ENCODE data around the gene PTPRT. TPM values are rescaled to one million over a fixed set of nuclear protein-coding genes. Genes with fewer than 3 reads are reported as not detected.
A peak's percentile ranks its signal among the peaks of the same experiment; 100 is the strongest.

Gene PTPRT
- total RNA-seq, 1 experiment from 2014 or later: 0.13 TPM

GRCh38 chr20:42961771-42962170 is 227.9 kb downstream of the PTPRT start:
- Histone ChIP-seq H2AFZ (ENCODE audit: low read length) (no peak overlapping the region), H2BK120ac (ENCODE audit: low read depth, low read length, poor library complexity, severe bottlenecking) (no peak overlapping the region)
- no peak overlapping the region; a peak in 2 of 7 replicates for H3K27ac Mint-ChIP-seq

More at GRCh38 chr20:42961771-42962170, 227.9 kb downstream of the PTPRT start:
- H3K14ac ChIP-seq (ENCODE audit: insufficient read depth, low read length): no peak overlapping the region; the same call in 1 of the 2 replicates
- H3K56ac ChIP-seq (ENCODE audit: insufficient read length, low read depth, low read length): no peak overlapping the region
- no peaks in the 10 kb centered on the region for H3K27me3 ChIP-seq (ENCODE audit: insufficient read depth, low read length)
- WGBS (ENCODE audit: extremely low coverage, insufficient read length, low lambda C conversion rate): no CpG with 5 or more reads among the region's 6 CpGs
- H2AK5ac ChIP-seq (ENCODE audit: insufficient read length, low read length): no peak overlapping the region
- H3K27me3 Mint-ChIP-seq (ENCODE audit: low read depth): no peaks in the 10 kb centered on the region; the same call in none of the 2 replicates
- H3K4me3 Mint-ChIP-seq: no peak overlapping the region
- H3K4ac ChIP-seq (ENCODE audit: low read depth, low read length): no peak overlapping the region
- no peaks in the 10 kb centered on the region for H3K4me1 ChIP-seq (ENCODE audit: insufficient read depth, low read length)
- H2BK20ac ChIP-seq (ENCODE audit: low read depth, low read length, poor library complexity, severe bottlenecking): no peak overlapping the region
- no peaks in the 10 kb centered on the region for H3K23me2 ChIP-seq (ENCODE audit: insufficient read length, low read depth, low read length, poor library complexity, severe bottlenecking)
- no peak overlapping the region for H3K23ac ChIP-seq (ENCODE audit: insufficient read length, low read depth, low read length)
- no peaks in the 10 kb centered on the region for H3K9me3 ChIP-seq (ENCODE audit: control insufficient read depth, low read depth, low read length)
- no peak overlapping the region for H2BK15ac ChIP-seq (ENCODE audit: low read depth, low read length)
- no peak overlapping the region for H3K4me2 ChIP-seq (ENCODE audit: insufficient read depth, insufficient read length, low read length)
- H3K36me3 Mint-ChIP-seq (ENCODE audit: insufficient read depth in 1 of 3, low read depth in 3 of 3): peaks cover 0 to 14% (median 9%) of the 10 kb centered on the region in 3 experiments; a peak in 5 of 7 replicates
- H3K9me3 Mint-ChIP-seq: peaks cover 7 to 8% of the 10 kb centered on the region in 2 experiments
- H4K8ac ChIP-seq (replicated peaks; ENCODE audit: insufficient read length, low read depth, low read length): no peak overlapping the region
- H3K18ac ChIP-seq (ENCODE audit: insufficient read length, low read depth, low read length): no peak overlapping the region
- H3T11ph ChIP-seq (ENCODE audit: low read length): no peak overlapping the region
- no peak overlapping the region for H2BK5ac ChIP-seq (ENCODE audit: insufficient read length, low read length)
- H4K91ac ChIP-seq (ENCODE audit: insufficient read length, low read depth, low read length): no peak overlapping the region
- no peak overlapping the region for H4K5ac ChIP-seq (ENCODE audit: insufficient read length, low read depth, low read length)
- peaks cover 16 to 18% of the 10 kb centered on the region in 2 experiments for H3K4me1 Mint-ChIP-seq
- H4K20me1 ChIP-seq (ENCODE audit: control insufficient read depth, insufficient read depth, insufficient read length): no peaks in the 10 kb centered on the region
- peak; percentile 52 for DNase-seq
- no peak overlapping the region for H3K9ac ChIP-seq (ENCODE audit: extremely low read depth, insufficient read length, low read length)
- no peak overlapping the region for H3K27ac ChIP-seq (ENCODE audit: insufficient read length, low read depth, low read length)
- H2BK12ac ChIP-seq (ENCODE audit: insufficient read length, low read depth, low read length): no peak overlapping the region
- TF ChIP-seq CTCF (conservative IDR thresholded peaks at IDR 0.05): no peak
- H3K79me2 ChIP-seq (ENCODE audit: insufficient read depth, low read length): no peaks in the 10 kb centered on the region
- no peaks in the 10 kb centered on the region for H3K79me1 ChIP-seq (ENCODE audit: insufficient read depth, low read depth, low read length, poor library complexity, severe bottlenecking)
